Bronchial epithelial cell (primary cell): ENCODE data around the gene AGAP1. TPM values are rescaled to one million over a fixed set of nuclear protein-coding genes. Genes with fewer than 3 reads are reported as not detected.

Experiments
- DNase-seq: peaks from one replicate; pipeline ENCODE4 v3.0.0-alpha.2; 2010; ENCODE audit warnings: low read depth
- FAIRE-seq: peaks from 2 replicates; lab custom pipeline; 2011; peaks lifted over from hg19 to GRCh38; lab: Jason Lieb, UNC
- H3K27me3 ChIP-seq: 2 replicates; pipeline ENCODE4 v1.5.1; 2011; ENCODE audit warnings: low read length; ENCODE audit not compliant: control insufficient read depth, insufficient read depth
- H3K36me3 ChIP-seq: 2 replicates; pipeline ENCODE4 v1.5.1; 2011; ENCODE audit warnings: low read length; ENCODE audit not compliant: control insufficient read depth, insufficient read depth
- H3K4me3 ChIP-seq: 2 replicates; pipeline ENCODE4 v1.5.1; 2011; ENCODE audit warnings: mild to moderate bottlenecking, low read depth, low read length, control low read depth
- CTCF ChIP-seq: IDR thresholded peaks from 2 replicates; pipeline ENCODE4 v1.5.1; 2011; ENCODE audit warnings: mild to moderate bottlenecking, moderate library complexity, low read length, control low read depth, inconsistent platforms; ENCODE audit not compliant: insufficient read depth, severe bottlenecking
- total RNA-seq: library from RNA; depleted of rRNA; stranded (reverse); fragments of >200 nt; gene quantifications from 2 replicates; pipeline ENCODE4 v1.2.1, GENCODE V29; 2014

Gene AGAP1
- total RNA-seq: 17.9 and 22.4 TPM in 2 replicates

GRCh38 chr2:235493775-235494715 is at the start of gene AGAP1:
Gene AGAP1 (plus strand): TSS chr2:235494043.
- no peaks in the 10 kb centered on the region for H3K27me3 ChIP-seq
- H3K4me3 ChIP-seq: peak within 1 kb of the TSS; percentile 66
- H3K36me3 ChIP-seq: no peaks in the 10 kb centered on the region
- TF ChIP-seq CTCF: no peak
- FAIRE-seq: no peak
- DNase-seq: peak; percentile 63

- Histone ChIP-seq H3K36me3 (no peaks in the 10 kb centered on the region), H3K4me3 (no peak overlapping the region), H3K27me3 (peaks cover 4% of the 10 kb centered on the region)
- TF ChIP-seq CTCF: no peak
- no peak for FAIRE-seq
- DNase-seq: peak; percentile 18
Measured at GRCh38 chr2:235444101-235444597, 49.7 kb upstream of the AGAP1 start.

GRCh38 chr2:235445116-235445515 is 48.7 kb upstream of the AGAP1 start:
- no peaks in the 10 kb centered on the region for H3K36me3 ChIP-seq
- TF ChIP-seq CTCF: no peak
- no peak for DNase-seq
- no peak overlapping the region for H3K4me3 ChIP-seq
- FAIRE-seq: no peak
- H3K27me3 ChIP-seq: peaks cover 4% of the 10 kb centered on the region

GRCh38 chr2:235446082-235446481 is 47.8 kb upstream of the AGAP1 start:
- Histone ChIP-seq H3K4me3 (no peak overlapping the region), H3K36me3 (no peaks in the 10 kb centered on the region), H3K27me3 (no peaks in the 10 kb centered on the region)
- DNase-seq (no peak), FAIRE-seq (no peak)
- no peak for TF ChIP-seq CTCF

GRCh38 chr2:235447210-235447609 is 46.6 kb upstream of the AGAP1 start:
- H3K36me3 ChIP-seq: no peaks in the 10 kb centered on the region
- FAIRE-seq (no peak), DNase-seq (peak; percentile 37)
- H3K4me3 ChIP-seq: no peak overlapping the region
- no peaks in the 10 kb centered on the region for H3K27me3 ChIP-seq
- TF ChIP-seq CTCF: no peak

GRCh38 chr2:235449568-235449967 is 44.3 kb upstream of the AGAP1 start:
- H3K36me3 ChIP-seq: no peaks in the 10 kb centered on the region
- no peak overlapping the region for H3K4me3 ChIP-seq
- H3K27me3 ChIP-seq: no peaks in the 10 kb centered on the region
- TF ChIP-seq CTCF: no peak
- DNase-seq (peak; percentile 8), FAIRE-seq (no peak)
